GM23248 (cell line): ENCODE data around the gene EAPP.

Experiments
- EZH2 ChIP-seq: fragments of 200-600 bp; sonication (generic); IDR thresholded peaks from 2 replicates; pipeline ENCODE4 v1.6.1; 2018; ENCODE audit warnings: antibody characterized with exemption, mild to moderate bottlenecking; ENCODE audit not compliant: insufficient read depth, poor library complexity, severe bottlenecking
- EZH2phosphoT487 ChIP-seq: fragments of 200-600 bp; sonication (generic); IDR thresholded peaks from 2 replicates; pipeline ENCODE4 v1.6.1; 2018; ENCODE audit warnings: antibody characterized with exemption, moderate library complexity, mild to moderate bottlenecking, low read depth; ENCODE audit not compliant: insufficient read depth

DNA sequence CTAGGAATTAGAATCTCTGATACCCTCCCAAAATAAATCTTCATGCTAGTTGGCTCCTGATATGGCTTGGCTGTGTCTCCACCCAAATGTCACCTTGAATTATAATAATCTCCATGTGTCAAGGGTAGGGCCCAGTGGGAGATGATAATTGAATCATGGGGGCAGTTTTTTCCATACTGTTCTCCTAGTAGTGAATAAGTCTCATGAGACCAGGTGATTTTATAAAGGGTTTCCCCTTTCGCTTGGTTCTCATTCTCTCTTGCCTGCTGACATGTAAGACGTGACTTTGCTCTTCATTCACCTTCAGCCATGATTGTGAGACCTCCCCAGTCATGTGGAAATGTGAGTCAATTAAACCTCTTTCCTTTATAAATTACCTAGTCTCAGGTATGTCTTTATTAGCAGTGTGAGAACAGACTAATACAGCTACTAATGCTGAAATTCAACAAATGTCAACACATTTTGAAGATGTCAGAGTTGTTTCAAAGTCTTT, 65.3 kb downstream of the EAPP start:
- TF ChIP-seq EZH2 (no peak), EZH2phosphoT487 (no peak)
